RWPE2 (cell line): ENCODE results near the gene ARX.

Experiments
- ATAC-seq: fragments of 200-7000 bp; cut with Tn5 transposase; 3 replicates; pipeline ENCODE4 v1.9.1; 2021; ENCODE audit warnings: low read depth
- DNase-seq: peaks from one replicate; pipeline ENCODE4 v3.0.0-alpha.2; 2020; ENCODE audit warnings: low spot score
- H3K27ac ChIP-seq: fragments of 450-650 bp; 2 replicates; pipeline ENCODE4 v1.5.1; 2017; ENCODE audit warnings: mild to moderate bottlenecking; ENCODE audit not compliant: poor library complexity, severe bottlenecking
- H3K27me3 ChIP-seq: fragments of 250-450 bp; sonication (Bioruptor Pico); 2 replicates; pipeline ENCODE4 v1.5.1; 2021; ENCODE audit warnings: mild to moderate bottlenecking, moderate library complexity; ENCODE audit not compliant: insufficient read depth, poor library complexity, severe bottlenecking
- H3K36me3 ChIP-seq: fragments of 250-450 bp; sonication (Bioruptor Pico); 2 replicates; pipeline ENCODE4 v1.5.1; 2020; ENCODE audit warnings: low read depth, mild to moderate bottlenecking, moderate library complexity
- H3K4me1 ChIP-seq: fragments of 250-450 bp; sonication (Bioruptor Pico); 2 replicates; pipeline ENCODE4 v1.5.1; 2021; ENCODE audit warnings: mild to moderate bottlenecking, moderate library complexity; ENCODE audit not compliant: insufficient read depth, poor library complexity, severe bottlenecking
- H3K4me3 ChIP-seq: fragments of 250-450 bp; sonication (Bioruptor Pico); 2 replicates; pipeline ENCODE4 v1.5.1; 2021; ENCODE audit warnings: mild to moderate bottlenecking, moderate library complexity; ENCODE audit not compliant: severe bottlenecking
- H3K9me3 ChIP-seq: fragments of 250-450 bp; sonication (Bioruptor Pico); 2 replicates; pipeline ENCODE4 v1.5.1; 2021; ENCODE audit warnings: mild to moderate bottlenecking, moderate library complexity; ENCODE audit not compliant: severe bottlenecking
- TF ChIP-seq, protein P1 (sequence below): fragments of 450-650 bp; IDR thresholded peaks from one replicate; pipeline ENCODE4 v1.5.1; 2017; ENCODE audit warnings: mild to moderate bottlenecking, moderate library complexity; ENCODE audit not compliant: poor library complexity, severe bottlenecking

The ARX gene

DNA sequence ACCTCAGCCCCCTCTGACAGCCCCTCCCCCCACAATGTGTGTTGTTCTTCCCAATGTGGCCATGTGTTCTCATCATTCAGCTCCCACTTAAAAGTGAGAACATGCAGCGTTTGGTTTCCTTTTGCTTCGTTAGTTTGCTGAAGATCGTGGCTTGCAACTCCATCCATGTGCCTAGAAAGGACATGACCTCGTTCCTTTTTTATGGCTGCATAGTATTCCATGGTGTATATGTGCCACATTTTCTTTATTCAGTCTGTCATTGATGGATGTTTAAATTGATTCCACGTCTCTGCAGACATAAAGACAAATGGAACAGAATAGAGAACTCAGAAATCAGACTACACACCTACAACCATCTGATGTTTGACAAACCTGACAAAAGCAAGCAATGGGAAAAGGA, 46.0 kb downstream of the ARX start:
- TF ChIP-seq, protein P1, sequence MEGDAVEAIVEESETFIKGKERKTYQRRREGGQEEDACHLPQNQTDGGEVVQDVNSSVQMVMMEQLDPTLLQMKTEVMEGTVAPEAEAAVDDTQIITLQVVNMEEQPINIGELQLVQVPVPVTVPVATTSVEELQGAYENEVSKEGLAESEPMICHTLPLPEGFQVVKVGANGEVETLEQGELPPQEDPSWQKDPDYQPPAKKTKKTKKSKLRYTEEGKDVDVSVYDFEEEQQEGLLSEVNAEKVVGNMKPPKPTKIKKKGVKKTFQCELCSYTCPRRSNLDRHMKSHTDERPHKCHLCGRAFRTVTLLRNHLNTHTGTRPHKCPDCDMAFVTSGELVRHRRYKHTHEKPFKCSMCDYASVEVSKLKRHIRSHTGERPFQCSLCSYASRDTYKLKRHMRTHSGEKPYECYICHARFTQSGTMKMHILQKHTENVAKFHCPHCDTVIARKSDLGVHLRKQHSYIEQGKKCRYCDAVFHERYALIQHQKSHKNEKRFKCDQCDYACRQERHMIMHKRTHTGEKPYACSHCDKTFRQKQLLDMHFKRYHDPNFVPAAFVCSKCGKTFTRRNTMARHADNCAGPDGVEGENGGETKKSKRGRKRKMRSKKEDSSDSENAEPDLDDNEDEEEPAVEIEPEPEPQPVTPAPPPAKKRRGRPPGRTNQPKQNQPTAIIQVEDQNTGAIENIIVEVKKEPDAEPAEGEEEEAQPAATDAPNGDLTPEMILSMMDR, result no peak
- H3K9me3 ChIP-seq, result no peaks in the 10 kb centered on the region
- ATAC-seq (no peak), DNase-seq (no peak)
- no peaks in the 10 kb centered on the region for H3K27me3 ChIP-seq
- no peak overlapping the region for H3K27ac ChIP-seq
- no peak overlapping the region for H3K4me3 ChIP-seq
- no peaks in the 10 kb centered on the region for H3K4me1 ChIP-seq
- no peaks in the 10 kb centered on the region for H3K36me3 ChIP-seq

DNA sequence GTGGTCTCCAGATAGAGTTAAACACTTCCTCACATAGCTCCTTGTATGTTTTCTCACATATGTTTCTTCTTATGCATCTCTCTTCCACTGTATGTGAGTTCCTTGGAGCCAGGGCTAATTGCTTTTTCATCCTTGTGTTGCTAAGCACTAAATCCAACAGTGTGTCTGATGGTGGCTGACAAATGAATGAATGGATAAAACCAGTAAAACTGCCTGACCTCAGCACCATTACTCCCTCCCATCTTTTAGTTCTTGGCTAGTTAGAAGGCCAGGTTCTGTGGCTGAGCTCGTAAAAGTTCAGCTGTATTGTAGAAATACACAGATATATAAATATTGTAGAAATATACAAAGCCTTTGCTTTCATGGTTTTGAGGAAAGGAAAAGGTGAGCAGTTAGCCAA, 50.4 kb downstream of the ARX start:
- Histone ChIP-seq H3K4me3 (no peak overlapping the region), H3K27me3 (no peaks in the 10 kb centered on the region), H3K4me1 (no peaks in the 10 kb centered on the region), H3K27ac (no peak overlapping the region), H3K36me3 (no peaks in the 10 kb centered on the region), H3K9me3 (no peaks in the 10 kb centered on the region)
- TF ChIP-seq, protein P1, result no peak
- DNase-seq, result no peak
- ATAC-seq, result no peak

DNA sequence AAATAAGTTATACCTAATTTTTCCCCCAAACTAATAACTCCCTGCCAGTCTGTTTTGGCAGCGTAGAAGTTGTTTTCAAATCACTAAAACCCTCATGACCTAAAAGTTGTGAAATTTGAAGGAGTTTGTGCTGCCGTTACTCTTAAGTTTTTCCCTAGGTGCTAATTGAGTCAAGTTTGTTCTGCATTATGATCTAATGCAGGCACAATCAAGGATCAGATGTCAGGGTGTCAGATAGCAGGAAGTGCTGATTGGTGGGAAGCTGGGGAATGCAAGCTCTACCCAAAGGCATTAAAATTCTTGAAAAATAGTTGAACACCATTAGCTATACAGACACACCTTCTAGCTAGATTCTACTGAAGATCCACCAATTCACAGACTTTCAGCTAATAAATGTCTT, 51.9 kb downstream of the ARX start:
- TF ChIP-seq, protein P1, result no peak
- H3K4me1 ChIP-seq, result no peaks in the 10 kb centered on the region
- no peaks in the 10 kb centered on the region for H3K27me3 ChIP-seq
- no peaks in the 10 kb centered on the region for H3K9me3 ChIP-seq
- H3K27ac ChIP-seq, result no peak overlapping the region
- DNase-seq (no peak), ATAC-seq (no peak)
- H3K4me3 ChIP-seq, result no peak overlapping the region
- H3K36me3 ChIP-seq, result no peaks in the 10 kb centered on the region

DNA sequence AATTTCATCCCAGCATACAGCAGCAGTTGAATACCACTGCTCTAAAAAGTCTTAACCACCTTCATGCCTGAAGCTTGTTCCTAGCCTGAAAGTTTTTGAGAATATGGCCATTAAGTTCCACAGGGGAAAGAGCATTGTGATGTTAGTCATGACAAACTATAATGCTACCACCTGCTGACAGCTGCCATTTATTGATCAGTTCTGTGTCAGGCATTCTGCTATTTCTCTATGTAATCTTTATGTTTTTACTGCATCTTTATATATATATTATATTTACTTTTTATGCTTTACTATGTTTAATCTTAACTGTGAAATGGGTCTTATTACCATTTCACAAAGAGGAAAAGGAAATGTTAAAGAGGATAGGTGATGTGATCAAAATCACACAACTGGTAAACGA, 54.0 kb downstream of the ARX start:
- Histone ChIP-seq H3K27ac (no peak overlapping the region), H3K27me3 (no peaks in the 10 kb centered on the region), H3K4me1 (no peaks in the 10 kb centered on the region), H3K9me3 (no peaks in the 10 kb centered on the region), H3K4me3 (no peak overlapping the region), H3K36me3 (no peaks in the 10 kb centered on the region)
- ATAC-seq, result no peak
- TF ChIP-seq, protein P1, result no peak
- no peak for DNase-seq

DNA sequence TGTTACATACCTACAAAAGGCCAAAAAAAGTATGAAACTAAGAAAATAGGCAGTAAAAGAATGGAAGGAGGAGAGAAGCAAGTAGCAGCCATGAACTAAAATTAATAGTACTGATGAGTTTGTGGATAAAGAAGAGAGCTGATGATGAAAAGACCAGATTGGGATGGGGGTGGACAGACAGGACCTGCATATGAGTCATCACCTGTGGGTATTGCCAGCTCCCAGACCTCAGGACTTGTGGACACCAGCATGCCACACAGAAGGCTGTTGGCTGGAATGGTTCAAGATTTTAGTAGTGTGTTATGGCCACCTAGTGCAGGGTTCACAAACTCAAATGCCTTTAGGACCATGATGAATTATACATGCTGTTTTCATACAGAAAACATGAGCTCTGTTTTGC, 58.9 kb downstream of the ARX start:
- Histone ChIP-seq H3K4me3 (no peak overlapping the region), H3K9me3 (no peaks in the 10 kb centered on the region), H3K27ac (no peak overlapping the region), H3K27me3 (no peaks in the 10 kb centered on the region), H3K4me1 (no peaks in the 10 kb centered on the region), H3K36me3 (no peaks in the 10 kb centered on the region)
- DNase-seq, result no peak
- no peak for ATAC-seq
- TF ChIP-seq, protein P1, result no peak
